ENCODE data around the gene SPESP1. TPM values are rescaled to one million over a fixed set of nuclear protein-coding genes. Genes with fewer than 3 reads are reported as not detected.
"Not testable (repeated sequence)": the region's sequence is repeated elsewhere in the genome, so short reads cannot be mapped to it uniquely, and the experiment has no call there.

SPESP1 gene
- total RNA-seq, 1 donor from 2014 or later = 1.5 TPM

DNA sequence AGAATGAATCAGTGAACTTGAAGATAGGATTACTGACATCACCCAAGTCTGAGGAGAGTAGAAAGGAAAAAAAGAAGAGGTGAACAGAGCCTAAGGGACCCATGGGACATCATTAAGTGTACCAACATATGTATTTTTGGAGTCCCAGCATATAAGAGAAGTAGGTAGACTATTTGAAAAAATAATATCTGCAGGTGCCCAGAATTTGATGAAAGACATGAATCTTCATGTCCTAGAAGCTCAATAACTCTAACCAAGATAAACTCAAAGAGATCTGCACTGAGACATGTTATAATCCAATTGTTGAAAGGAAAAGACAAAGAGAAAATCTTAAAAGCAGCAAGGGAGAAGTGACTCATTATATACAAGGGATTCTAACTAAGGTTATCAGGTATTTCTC lies 39.0 kb downstream of the SPESP1 start:
- DNase-seq (ENCODE audit: extremely low spot score in 2 of 2) = no peak
- no peaks in the 10 kb centered on the region for H3K4me1 ChIP-seq
- TF ChIP-seq, protein P1, sequence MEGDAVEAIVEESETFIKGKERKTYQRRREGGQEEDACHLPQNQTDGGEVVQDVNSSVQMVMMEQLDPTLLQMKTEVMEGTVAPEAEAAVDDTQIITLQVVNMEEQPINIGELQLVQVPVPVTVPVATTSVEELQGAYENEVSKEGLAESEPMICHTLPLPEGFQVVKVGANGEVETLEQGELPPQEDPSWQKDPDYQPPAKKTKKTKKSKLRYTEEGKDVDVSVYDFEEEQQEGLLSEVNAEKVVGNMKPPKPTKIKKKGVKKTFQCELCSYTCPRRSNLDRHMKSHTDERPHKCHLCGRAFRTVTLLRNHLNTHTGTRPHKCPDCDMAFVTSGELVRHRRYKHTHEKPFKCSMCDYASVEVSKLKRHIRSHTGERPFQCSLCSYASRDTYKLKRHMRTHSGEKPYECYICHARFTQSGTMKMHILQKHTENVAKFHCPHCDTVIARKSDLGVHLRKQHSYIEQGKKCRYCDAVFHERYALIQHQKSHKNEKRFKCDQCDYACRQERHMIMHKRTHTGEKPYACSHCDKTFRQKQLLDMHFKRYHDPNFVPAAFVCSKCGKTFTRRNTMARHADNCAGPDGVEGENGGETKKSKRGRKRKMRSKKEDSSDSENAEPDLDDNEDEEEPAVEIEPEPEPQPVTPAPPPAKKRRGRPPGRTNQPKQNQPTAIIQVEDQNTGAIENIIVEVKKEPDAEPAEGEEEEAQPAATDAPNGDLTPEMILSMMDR (IDR thresholded peaks at IDR 0.05) = no peak
- TF ChIP-seq POLR2A (IDR thresholded peaks at IDR 0.05) (no peak), POLR2AphosphoS5 (IDR thresholded peaks at IDR 0.05; ENCODE audit: insufficient read depth in 1 of 2, low read depth in 1 of 2) (no peak)
- H3K27me3 ChIP-seq = no peaks in the 10 kb centered on the region
- H3K9me3 ChIP-seq = no peaks in the 10 kb centered on the region
- H3K27ac ChIP-seq = no peak overlapping the region
- intact Hi-C loops (cut with DNase I) = no loop called here
- H3K36me3 ChIP-seq = no peaks in the 10 kb centered on the region
- no peak overlapping the region for H3K4me3 ChIP-seq

DNA sequence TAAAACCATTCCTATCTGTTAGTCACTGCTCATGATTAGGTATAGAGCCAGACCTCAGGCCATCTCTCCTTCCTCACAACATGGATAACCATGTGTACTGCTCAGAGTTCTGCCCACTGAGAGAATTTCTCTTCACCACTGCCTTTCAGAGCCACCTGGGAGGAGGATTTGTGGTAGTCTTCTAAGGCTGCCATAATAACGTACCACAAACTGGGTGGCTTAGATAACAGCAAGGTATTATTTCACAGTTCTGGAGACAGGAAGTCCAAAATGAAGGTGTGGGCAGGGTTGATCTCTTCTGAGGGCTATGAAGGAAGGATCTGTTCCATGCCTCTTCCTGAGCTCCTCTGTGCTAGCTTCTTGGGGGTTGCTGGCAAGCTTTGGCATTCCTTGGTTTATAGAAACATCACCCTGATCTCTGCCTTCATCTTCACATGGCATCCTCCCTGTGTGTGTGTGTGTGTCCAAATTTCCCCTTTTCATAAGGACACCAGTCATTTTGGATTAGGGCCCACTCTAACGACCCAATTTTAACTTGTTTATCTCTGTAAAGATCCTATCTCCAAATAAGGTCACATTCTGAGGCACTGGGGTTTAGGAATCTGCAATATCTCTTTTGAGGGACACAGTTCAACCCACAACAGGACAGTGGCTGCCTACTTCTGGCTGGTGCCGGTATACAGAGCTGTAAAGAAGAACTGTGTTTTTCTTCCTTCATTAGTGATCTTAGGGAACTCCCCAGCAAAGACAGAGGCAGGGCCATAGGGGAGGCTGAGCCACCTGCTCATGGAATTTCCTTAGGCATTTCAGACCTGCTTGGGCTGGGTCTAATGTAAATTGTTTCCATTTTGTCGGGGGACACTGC lies 42.1 kb downstream of the SPESP1 start:
- Histone ChIP-seq H3K36me3 (no peaks in the 10 kb centered on the region), H3K4me3 (no peak overlapping the region), H3K27ac (no peak overlapping the region), H3K9me3 (no peaks in the 10 kb centered on the region), H3K4me1 (no peaks in the 10 kb centered on the region), H3K27me3 (no peaks in the 10 kb centered on the region)
- intact Hi-C loops (cut with DNase I) = no loop called here
- TF ChIP-seq POLR2A (IDR thresholded peaks at IDR 0.05) = no peak
- TF ChIP-seq POLR2AphosphoS5 (IDR thresholded peaks at IDR 0.05; ENCODE audit: insufficient read depth in 1 of 2, low read depth in 1 of 2) = no peak
- TF ChIP-seq, protein P1 (IDR thresholded peaks at IDR 0.05) = no peak
- DNase-seq (ENCODE audit: extremely low spot score in 2 of 2) = no peak

DNA sequence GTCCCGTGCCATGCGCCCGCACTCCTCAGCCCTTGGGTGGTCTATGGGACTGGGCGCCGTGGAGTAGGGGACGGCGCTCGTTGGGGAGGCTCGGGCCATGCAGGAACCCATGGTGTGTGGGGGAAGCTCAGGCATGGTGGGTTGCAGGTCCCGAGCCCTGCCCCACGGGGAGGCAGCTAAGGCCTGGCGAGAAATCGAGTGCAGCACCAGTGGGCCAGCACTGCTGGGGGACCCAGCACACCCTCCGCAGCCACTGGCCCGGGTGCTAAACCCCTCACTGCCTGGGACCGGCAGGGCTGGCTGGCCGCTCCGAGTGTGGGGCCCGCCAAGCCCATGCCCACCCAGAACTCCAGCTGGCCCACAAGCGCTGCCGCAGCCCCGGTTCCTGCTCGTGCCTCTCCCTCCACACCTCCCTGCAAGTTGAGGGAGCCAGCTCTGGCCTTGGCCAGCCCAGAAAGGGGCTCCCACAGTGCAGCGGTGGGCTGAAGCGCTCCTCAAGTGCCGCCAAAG lies 45.4 kb downstream of the SPESP1 start:
- H3K9me3 ChIP-seq; H3K4me1 ChIP-seq; H3K27ac ChIP-seq; H3K36me3 ChIP-seq; H3K27me3 ChIP-seq; H3K4me3 ChIP-seq; DNase-seq (ENCODE audit: extremely low spot score in 2 of 2); intact Hi-C loops (cut with DNase I): not testable (repeated sequence)

DNA sequence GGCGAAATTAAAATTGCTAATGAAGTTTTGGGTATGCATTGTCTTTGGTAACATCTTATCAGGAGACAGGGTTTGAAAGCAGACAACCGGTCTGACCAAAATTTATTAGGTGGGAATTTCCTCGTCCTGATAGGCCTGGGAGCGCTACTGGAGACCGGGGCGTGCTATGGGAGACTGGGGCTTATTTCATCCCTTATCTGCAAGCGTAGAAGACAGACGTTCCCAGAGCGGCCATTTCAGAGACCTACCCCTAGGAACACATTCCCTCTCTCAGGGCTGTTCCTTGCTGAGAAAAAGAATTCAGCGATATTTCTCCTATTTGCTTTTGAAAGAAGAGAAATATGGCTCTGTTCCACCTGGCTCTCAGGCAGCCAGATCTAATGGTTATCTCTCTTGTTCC lies 47.1 kb downstream of the SPESP1 start:
- intact Hi-C loops (cut with DNase I); H3K27ac ChIP-seq; DNase-seq (ENCODE audit: extremely low spot score in 2 of 2); H3K4me1 ChIP-seq; H3K4me3 ChIP-seq; H3K9me3 ChIP-seq; H3K27me3 ChIP-seq; H3K36me3 ChIP-seq: not testable (repeated sequence)

DNA sequence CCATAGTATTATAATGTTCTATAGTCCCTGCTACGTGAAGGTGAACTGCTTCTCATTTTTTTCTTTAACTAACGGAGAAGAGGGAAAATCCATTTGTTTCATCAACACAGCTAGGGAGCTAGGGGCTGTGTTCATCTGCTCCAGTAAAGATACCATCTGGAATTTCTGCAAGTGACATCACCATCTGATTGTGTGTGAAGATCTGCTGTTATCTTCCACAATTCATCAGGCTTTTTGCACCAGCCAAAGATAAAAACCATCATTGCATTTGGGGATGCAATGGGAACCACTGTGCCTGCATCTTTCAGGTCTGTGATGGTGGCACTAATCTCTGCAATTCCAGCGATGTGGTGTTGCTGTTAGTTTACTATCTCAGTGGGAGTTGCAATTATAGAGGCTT lies 48.7 kb downstream of the SPESP1 start:
- H3K9me3 ChIP-seq = no peaks in the 10 kb centered on the region
- no peak overlapping the region for H3K27ac ChIP-seq

DNA sequence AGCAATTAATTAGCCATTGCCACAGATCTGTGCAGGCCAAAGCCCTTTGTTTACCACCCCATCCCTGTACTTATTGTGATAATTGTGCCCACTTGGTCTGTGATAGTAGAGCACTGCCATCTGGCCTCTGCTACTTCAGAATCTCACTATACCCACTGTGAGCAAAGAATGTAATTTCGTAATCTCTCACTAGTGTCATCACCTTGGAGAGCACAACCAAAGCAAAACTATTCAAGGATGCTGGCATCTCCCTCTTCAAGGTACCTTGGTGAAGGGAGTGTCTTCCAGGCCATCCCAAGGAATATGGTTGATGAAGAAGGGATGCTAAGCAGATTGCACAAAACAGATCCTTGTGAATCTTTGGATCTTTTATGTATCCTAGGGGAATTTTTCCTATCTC lies 49.5 kb downstream of the SPESP1 start:
- intact Hi-C loops (cut with DNase I) = no loop called here
- H3K4me3 ChIP-seq = no peak overlapping the region

More for the DNA sequence above, 48.7 kb downstream of the SPESP1 start:
- H3K27me3 ChIP-seq = no peaks in the 10 kb centered on the region
- DNase-seq (ENCODE audit: extremely low spot score in 2 of 2) = no peak
- H3K36me3 ChIP-seq = no peaks in the 10 kb centered on the region
- intact Hi-C loops (cut with DNase I) = no loop called here
- no peak overlapping the region for H3K4me3 ChIP-seq
- TF ChIP-seq POLR2A (IDR thresholded peaks at IDR 0.05) (no peak), POLR2AphosphoS5 (IDR thresholded peaks at IDR 0.05; ENCODE audit: insufficient read depth in 1 of 2, low read depth in 1 of 2) (no peak)
- TF ChIP-seq, protein P1 (IDR thresholded peaks at IDR 0.05) = no peak
- no peaks in the 10 kb centered on the region for H3K4me1 ChIP-seq

More for the DNA sequence above, 49.5 kb downstream of the SPESP1 start:
- H3K27me3 ChIP-seq = no peaks in the 10 kb centered on the region
- TF ChIP-seq, protein P1 (IDR thresholded peaks at IDR 0.05) = no peak
- TF ChIP-seq POLR2AphosphoS5 (IDR thresholded peaks at IDR 0.05; ENCODE audit: insufficient read depth in 1 of 2, low read depth in 1 of 2) = no peak
- TF ChIP-seq POLR2A (IDR thresholded peaks at IDR 0.05) = no peak
- no peaks in the 10 kb centered on the region for H3K36me3 ChIP-seq
- H3K27ac ChIP-seq = no peak overlapping the region
- H3K4me1 ChIP-seq = no peaks in the 10 kb centered on the region
- DNase-seq (ENCODE audit: extremely low spot score in 2 of 2) = no peak
- H3K9me3 ChIP-seq = no peaks in the 10 kb centered on the region
